GM23338 (cell line): ENCODE data around the gene FAM217A.

Experiments used
- CREB1 ChIP-seq: fragments of 250-450 bp; sonication (Bioruptor Pico); IDR thresholded peaks from 2 replicates; pipeline ENCODE4 v1.5.0; 2020; ENCODE audit warnings: low read depth, mild to moderate bottlenecking, moderate library complexity
- CTCF ChIP-seq, 2 experiments: fragments of 200-600 bp in 1 of 2; sonication (generic) in 1 of 2; conservative IDR thresholded peaks; 2 replicates each; pipeline versions ENCODE4 v1.5.1 to v1.6.1; 2016 to 2017; ENCODE audit warnings: antibody characterized with exemption in 2 of 2, low read depth in 2 of 2, mild to moderate bottlenecking in 2 of 2, moderate library complexity in 1 of 2
- EZH2 ChIP-seq: fragments of 200-600 bp; sonication (generic); IDR thresholded peaks from one replicate; pipeline ENCODE4 v1.8.0; 2017; ENCODE audit warnings: antibody characterized with exemption, mild to moderate bottlenecking, low read depth; ENCODE audit not compliant: unreplicated experiment
- EZH2phosphoT487 ChIP-seq: fragments of 200-600 bp; sonication (generic); IDR thresholded peaks from one replicate; pipeline ENCODE4 v1.8.1; 2018; ENCODE audit warnings: antibody characterized with exemption; ENCODE audit not compliant: unreplicated experiment
- JUNB ChIP-seq: IDR thresholded peaks from one replicate; pipeline ENCODE4 v1.6.1; 2016; ENCODE audit warnings: antibody characterized with exemption; ENCODE audit not compliant: unreplicated experiment
- POLR2AphosphoS5 ChIP-seq: IDR thresholded peaks from 2 replicates; pipeline ENCODE4 v1.6.1; 2016; ENCODE audit warnings: antibody characterized with exemption, low read depth
- REST ChIP-seq: IDR thresholded peaks from one replicate; pipeline ENCODE4 v1.6.1; 2018; ENCODE audit warnings: antibody characterized with exemption; ENCODE audit not compliant: unreplicated experiment
- STAT1 ChIP-seq: IDR thresholded peaks from one replicate; pipeline ENCODE4 v1.6.1; 2016; ENCODE audit warnings: antibody characterized with exemption; ENCODE audit not compliant: unreplicated experiment
- ZNF114 ChIP-seq: fragments of 250-450 bp; sonication (Bioruptor Pico); IDR thresholded peaks from 2 replicates; pipeline ENCODE4 v1.5.0; 2020; ENCODE audit warnings: mild to moderate bottlenecking, moderate library complexity
- ZNF331 ChIP-seq: fragments of 250-450 bp; sonication (Bioruptor Pico); IDR thresholded peaks from 2 replicates; pipeline ENCODE4 v1.5.0; 2020; ENCODE audit warnings: low read depth, mild to moderate bottlenecking, moderate library complexity
- ZNF462 ChIP-seq: fragments of 250-450 bp; sonication (Bioruptor Pico); IDR thresholded peaks from 2 replicates; pipeline ENCODE4 v1.5.0; 2020; ENCODE audit warnings: mild to moderate bottlenecking, moderate library complexity

- TF ChIP-seq CTCF (conservative IDR thresholded peaks at IDR 0.05; ENCODE audit: low read depth in 2 of 2), result no peak
- no peak for TF ChIP-seq POLR2AphosphoS5
- TF ChIP-seq JUNB, result no peak
- TF ChIP-seq CREB1 (CRISPR knock-in tag), result no peak
- no peak for TF ChIP-seq STAT1
- no peak for TF ChIP-seq REST
- no peak for TF ChIP-seq EZH2
- no peak for TF ChIP-seq EZH2phosphoT487
- no peak for TF ChIP-seq ZNF331
- TF ChIP-seq ZNF114 (CRISPR knock-in tag), result no peak
- TF ChIP-seq ZNF462 (CRISPR knock-in tag), result no peak
Measured at GRCh38 chr6:4074478-4075235, 4.3 kb downstream of the FAM217A start.
